ENCODE results near the gene GRIA2. TPM values are rescaled to one million over a fixed set of nuclear protein-coding genes. Genes with fewer than 3 reads are reported as not detected.

GRIA2 gene
- total RNA-seq, 1 donor from 2014 or later, result 0.07 TPM

DNA sequence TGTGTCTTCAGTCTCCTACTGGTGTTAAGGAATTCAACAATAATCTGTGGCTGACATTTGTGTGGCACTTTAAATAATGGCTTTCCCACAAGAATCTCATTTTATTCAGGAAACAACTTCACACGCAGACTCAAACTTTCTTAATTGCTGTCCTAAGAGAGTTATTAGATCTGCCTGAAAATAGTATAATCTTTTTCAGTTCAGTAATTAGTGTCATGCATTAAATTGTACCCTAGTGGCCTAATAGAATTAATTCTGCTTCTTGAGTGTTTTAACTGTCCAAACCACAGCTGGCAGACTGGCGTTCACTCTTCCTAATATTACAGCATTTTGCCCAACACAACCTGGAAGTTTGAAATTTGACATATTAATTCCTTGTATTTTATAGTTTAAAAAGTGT, 107.1 kb downstream of the GRIA2 start:
- Histone ChIP-seq H3K9me3 (ENCODE audit: low read depth) (no peaks in the 10 kb centered on the region), H3K4me2 (no peak overlapping the region), H3K36me3 (no peaks in the 10 kb centered on the region), H3K27me3 (no peaks in the 10 kb centered on the region), H2AFZ (replicated peaks) (no peak overlapping the region), H3F3A (ENCODE audit: low read depth) (no peaks in the 10 kb centered on the region), H3K4me1 (no peaks in the 10 kb centered on the region), H3K27ac (no peak overlapping the region), H4K20me1 (ENCODE audit: low read depth) (no peaks in the 10 kb centered on the region), H3K9ac (no peak overlapping the region), H3K4me3 (no peak overlapping the region), H3K79me2 (ENCODE audit: low read depth) (no peaks in the 10 kb centered on the region)
- Mint-ChIP-seq H3K36me3 (no peaks in the 10 kb centered on the region), H3K27ac (no peak overlapping the region), H3K9me3 (no peaks in the 10 kb centered on the region), H3K27me3 (ENCODE audit: insufficient read depth, low read depth) (no peaks in the 10 kb centered on the region), H3K4me3 (no peak overlapping the region), H3K4me1 (no peaks in the 10 kb centered on the region)
- TF ChIP-seq EZH2 (IDR thresholded peaks at IDR 0.05) (no peak), CTCF (IDR thresholded peaks at IDR 0.05) (no peak), EZH2phosphoT487 (IDR thresholded peaks at IDR 0.05) (no peak)
- DNase-seq (ENCODE audit: low spot score), result no peak

DNA sequence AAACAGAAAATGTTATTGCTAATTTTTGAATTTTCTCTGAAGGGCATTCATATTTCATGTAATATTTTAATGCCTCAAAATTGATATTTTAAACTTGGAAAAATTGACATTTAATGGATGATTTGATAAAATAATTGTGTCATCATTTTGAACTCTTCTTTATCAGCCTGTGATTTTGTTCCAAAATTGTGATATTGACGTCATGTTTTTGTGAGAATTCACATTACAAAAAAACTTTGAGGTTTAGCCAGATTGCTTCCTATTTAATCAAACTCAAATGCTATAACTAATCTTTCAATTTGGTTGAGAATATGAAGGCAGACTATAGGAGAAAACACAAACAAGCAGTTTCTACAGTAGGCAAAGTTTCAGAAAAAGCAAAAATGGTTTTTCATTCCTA, 137.4 kb downstream of the GRIA2 start:
- Histone ChIP-seq H3K79me2 (ENCODE audit: low read depth) (no peaks in the 10 kb centered on the region), H3K4me2 (no peak overlapping the region), H3K9ac (no peak overlapping the region), H3K36me3 (no peaks in the 10 kb centered on the region), H3K27me3 (no peaks in the 10 kb centered on the region), H3K9me3 (ENCODE audit: low read depth) (no peaks in the 10 kb centered on the region), H3K4me3 (no peak overlapping the region), H3K4me1 (no peaks in the 10 kb centered on the region), H3K27ac (no peak overlapping the region), H2AFZ (replicated peaks) (no peak overlapping the region), H3F3A (ENCODE audit: low read depth) (no peaks in the 10 kb centered on the region), H4K20me1 (ENCODE audit: low read depth) (no peaks in the 10 kb centered on the region)
- Mint-ChIP-seq H3K4me3 (no peak overlapping the region), H3K4me1 (peaks cover 5% of the 10 kb centered on the region), H3K9me3 (no peaks in the 10 kb centered on the region), H3K27me3 (ENCODE audit: insufficient read depth, low read depth) (no peaks in the 10 kb centered on the region), H3K36me3 (no peaks in the 10 kb centered on the region), H3K27ac (no peak overlapping the region)
- no peak for DNase-seq (ENCODE audit: low spot score)
- no peak for TF ChIP-seq CTCF (IDR thresholded peaks at IDR 0.05)
- TF ChIP-seq EZH2 (IDR thresholded peaks at IDR 0.05), result no peak
- TF ChIP-seq EZH2phosphoT487 (IDR thresholded peaks at IDR 0.05), result no peak

- DNase-seq (ENCODE audit: low spot score), result no peak
- H2AFZ ChIP-seq (replicated peaks), result no peak overlapping the region
- no peak overlapping the region for H3K9ac ChIP-seq
- no peaks in the 10 kb centered on the region for H3K9me3 Mint-ChIP-seq
- H3K4me2 ChIP-seq, result no peak overlapping the region
- H3K4me1 Mint-ChIP-seq, result peaks cover 5% of the 10 kb centered on the region
- no peaks in the 10 kb centered on the region for H3K4me1 ChIP-seq
- H3K4me3 ChIP-seq, result no peak overlapping the region
- H3K9me3 ChIP-seq (ENCODE audit: low read depth), result no peaks in the 10 kb centered on the region
- no peak overlapping the region for H3K27ac Mint-ChIP-seq
- no peak overlapping the region for H3K4me3 Mint-ChIP-seq
- no peaks in the 10 kb centered on the region for H4K20me1 ChIP-seq (ENCODE audit: low read depth)
- H3K36me3 Mint-ChIP-seq, result no peaks in the 10 kb centered on the region
- no peaks in the 10 kb centered on the region for H3K36me3 ChIP-seq
- H3K79me2 ChIP-seq (ENCODE audit: low read depth), result no peaks in the 10 kb centered on the region
- H3F3A ChIP-seq (ENCODE audit: low read depth), result no peaks in the 10 kb centered on the region
- no peaks in the 10 kb centered on the region for H3K27me3 Mint-ChIP-seq (ENCODE audit: insufficient read depth, low read depth)
- no peak for TF ChIP-seq EZH2phosphoT487 (IDR thresholded peaks at IDR 0.05)
- TF ChIP-seq EZH2 (IDR thresholded peaks at IDR 0.05), result no peak
- no peak for TF ChIP-seq CTCF (IDR thresholded peaks at IDR 0.05)
- H3K27ac ChIP-seq, result no peak overlapping the region
- H3K27me3 ChIP-seq, result no peaks in the 10 kb centered on the region
Measured at GRCh38 chr4:157358439-157358838, 137.9 kb downstream of the GRIA2 start.
